ENCODE measurements around the gene MLH3. TPM values are rescaled to one million over a fixed set of nuclear protein-coding genes. Genes with fewer than 3 reads are reported as not detected.
A peak's percentile ranks its signal among the peaks of the same experiment; 100 is the strongest.

MLH3 gene
- total RNA-seq, 4 donors from 2014 or later: 10.4 to 21.7 (median 17.4) TPM

DNA sequence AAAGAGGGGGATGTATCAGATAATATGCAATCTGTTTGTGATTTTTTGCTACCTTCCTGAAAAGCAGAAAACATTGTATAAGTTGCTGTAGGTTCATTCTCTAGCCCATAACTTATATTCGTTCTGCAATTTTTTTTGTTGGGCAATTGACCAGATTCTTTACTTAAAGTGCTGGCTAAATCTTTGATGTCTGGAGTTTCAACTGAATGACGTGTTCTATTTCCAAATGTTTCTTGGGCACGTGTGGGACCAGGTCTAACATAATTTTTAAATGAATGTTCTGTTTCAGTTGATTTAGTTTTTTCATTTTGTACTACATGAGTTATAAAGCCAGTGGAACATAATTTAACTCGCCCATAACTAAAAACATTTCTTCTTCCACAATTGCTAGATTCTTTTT, 3.8 kb downstream of the MLH3 start:
- ATAC-seq: no peak
- no peak overlapping the region for H3K27ac ChIP-seq
- no peak for DNase-seq
- H3K9me3 ChIP-seq: no peaks in the 10 kb centered on the region
- H3K4me1 ChIP-seq: peaks cover 32 to 55% of the 10 kb centered on the region in 2 donors
- H3K27me3 ChIP-seq: no peaks in the 10 kb centered on the region
- TF ChIP-seq, protein P1, sequence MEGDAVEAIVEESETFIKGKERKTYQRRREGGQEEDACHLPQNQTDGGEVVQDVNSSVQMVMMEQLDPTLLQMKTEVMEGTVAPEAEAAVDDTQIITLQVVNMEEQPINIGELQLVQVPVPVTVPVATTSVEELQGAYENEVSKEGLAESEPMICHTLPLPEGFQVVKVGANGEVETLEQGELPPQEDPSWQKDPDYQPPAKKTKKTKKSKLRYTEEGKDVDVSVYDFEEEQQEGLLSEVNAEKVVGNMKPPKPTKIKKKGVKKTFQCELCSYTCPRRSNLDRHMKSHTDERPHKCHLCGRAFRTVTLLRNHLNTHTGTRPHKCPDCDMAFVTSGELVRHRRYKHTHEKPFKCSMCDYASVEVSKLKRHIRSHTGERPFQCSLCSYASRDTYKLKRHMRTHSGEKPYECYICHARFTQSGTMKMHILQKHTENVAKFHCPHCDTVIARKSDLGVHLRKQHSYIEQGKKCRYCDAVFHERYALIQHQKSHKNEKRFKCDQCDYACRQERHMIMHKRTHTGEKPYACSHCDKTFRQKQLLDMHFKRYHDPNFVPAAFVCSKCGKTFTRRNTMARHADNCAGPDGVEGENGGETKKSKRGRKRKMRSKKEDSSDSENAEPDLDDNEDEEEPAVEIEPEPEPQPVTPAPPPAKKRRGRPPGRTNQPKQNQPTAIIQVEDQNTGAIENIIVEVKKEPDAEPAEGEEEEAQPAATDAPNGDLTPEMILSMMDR (IDR thresholded peaks at IDR 0.05 in 4 of 5, conservative IDR thresholded peaks at IDR 0.05 in 1 of 5): no peak
- TF ChIP-seq POLR2A (IDR thresholded peaks at IDR 0.05): no peak
- intact Hi-C loops (cut with DNase I; ENCODE audit: low total_unique reads) (loop anchor here (5.0 kb wide), 1 partner anchor 40 kb away; no protein-coding TSS in a partner anchor), in situ Hi-C loops (cut with MboI; ENCODE audit: low sequenced_read_pairs in 4 of 4) (no loop called here)
- no peak overlapping the region for H3K4me3 ChIP-seq
- H3K36me3 ChIP-seq: peaks cover 0 to under 1% of the 10 kb centered on the region in 2 donors

GRCh38 chr14:75046899-75047298, 4.4 kb downstream of the MLH3 start:
- ATAC-seq: no peak
- TF ChIP-seq POLR2A (IDR thresholded peaks at IDR 0.05): no peak
- TF ChIP-seq, protein P1 (IDR thresholded peaks at IDR 0.05 in 4 of 5, conservative IDR thresholded peaks at IDR 0.05 in 1 of 5): no peak
- Histone ChIP-seq H3K9me3 (no peaks in the 10 kb centered on the region), H3K4me3 (no peak overlapping the region), H3K27me3 (no peaks in the 10 kb centered on the region), H3K4me1 (peaks cover 32 to 55% of the 10 kb centered on the region in 2 donors), H3K36me3 (peaks cover 0 to 7% of the 10 kb centered on the region in 2 donors), H3K27ac (no peak overlapping the region)
- DNase-seq: no peak
- in situ Hi-C loops (cut with MboI; ENCODE audit: low sequenced_read_pairs in 4 of 4) (no loop called here), intact Hi-C loops (cut with DNase I; ENCODE audit: low total_unique reads) (loop anchor here (5.0 kb wide), 1 partner anchor 40 kb away; no protein-coding TSS in a partner anchor)

- no peak for DNase-seq
- H3K4me3 ChIP-seq: no peak overlapping the region
- intact Hi-C loops (cut with DNase I; ENCODE audit: low total_unique reads) (loop anchor here (5.0 kb wide), 1 partner anchor 41 kb away; no protein-coding TSS in a partner anchor), in situ Hi-C loops (cut with MboI; ENCODE audit: low sequenced_read_pairs in 4 of 4) (no loop called here)
- peaks cover 0 to 13% of the 10 kb centered on the region in 2 donors for H3K36me3 ChIP-seq
- H3K27ac ChIP-seq: no peak overlapping the region
- no peaks in the 10 kb centered on the region for H3K9me3 ChIP-seq
- no peaks in the 10 kb centered on the region for H3K27me3 ChIP-seq
- no peak for TF ChIP-seq POLR2A (IDR thresholded peaks at IDR 0.05)
- TF ChIP-seq, protein P1 (IDR thresholded peaks at IDR 0.05 in 4 of 5, conservative IDR thresholded peaks at IDR 0.05 in 1 of 5): no peak
- no peak for ATAC-seq
- peaks cover 32 to 55% of the 10 kb centered on the region in 2 donors for H3K4me1 ChIP-seq
Observed at GRCh38 chr14:75046275-75046674, 5.0 kb downstream of the MLH3 start.

GRCh38 chr14:75044752-75045151, 6.5 kb downstream of the MLH3 start:
- intact Hi-C loops (cut with DNase I; ENCODE audit: low total_unique reads) (loop anchor here (5.0 kb wide), 1 partner anchor 43 kb away; no protein-coding TSS in a partner anchor), in situ Hi-C loops (cut with MboI; ENCODE audit: low sequenced_read_pairs in 4 of 4) (no loop called here)
- H3K27me3 ChIP-seq: no peaks in the 10 kb centered on the region
- peaks cover 21 to 43% of the 10 kb centered on the region in 2 donors for H3K4me1 ChIP-seq
- TF ChIP-seq POLR2A (IDR thresholded peaks at IDR 0.05): no peak
- TF ChIP-seq, protein P1 (IDR thresholded peaks at IDR 0.05 in 4 of 5, conservative IDR thresholded peaks at IDR 0.05 in 1 of 5): no peak
- DNase-seq: no peak
- no peak overlapping the region for H3K4me3 ChIP-seq
- no peak for ATAC-seq
- H3K36me3 ChIP-seq: peaks cover 0 to 14% of the 10 kb centered on the region in 2 donors
- no peak overlapping the region for H3K27ac ChIP-seq
- no peaks in the 10 kb centered on the region for H3K9me3 ChIP-seq

- Histone ChIP-seq H3K4me3 (no peak overlapping the region), H3K27ac (no peak overlapping the region), H3K27me3 (no peaks in the 10 kb centered on the region), H3K9me3 (no peaks in the 10 kb centered on the region), H3K4me1 (peaks cover 16 to 39% of the 10 kb centered on the region in 2 donors), H3K36me3 (peaks cover 0 to 14% of the 10 kb centered on the region in 2 donors)
- ATAC-seq (peak in 1 of 2 donors; percentile 30), DNase-seq (no peak)
- in situ Hi-C loops (cut with MboI; ENCODE audit: low sequenced_read_pairs in 4 of 4): no loop called here
- intact Hi-C loops (cut with DNase I; ENCODE audit: low total_unique reads): no loop called here
- TF ChIP-seq, protein P1 (IDR thresholded peaks at IDR 0.05 in 4 of 5, conservative IDR thresholded peaks at IDR 0.05 in 1 of 5): no peak
- TF ChIP-seq POLR2A (IDR thresholded peaks at IDR 0.05): no peak
Observed at GRCh38 chr14:75044322-75044721, 6.9 kb downstream of the MLH3 start.
